ENCODE measurements around the gene COX11. TPM values are rescaled to one million over a fixed set of nuclear protein-coding genes. Genes with fewer than 3 reads are reported as not detected.

The COX11 gene
- total RNA-seq, 2 experiments from 2014 or later, result 75.6 to 78.6 TPM

DNA sequence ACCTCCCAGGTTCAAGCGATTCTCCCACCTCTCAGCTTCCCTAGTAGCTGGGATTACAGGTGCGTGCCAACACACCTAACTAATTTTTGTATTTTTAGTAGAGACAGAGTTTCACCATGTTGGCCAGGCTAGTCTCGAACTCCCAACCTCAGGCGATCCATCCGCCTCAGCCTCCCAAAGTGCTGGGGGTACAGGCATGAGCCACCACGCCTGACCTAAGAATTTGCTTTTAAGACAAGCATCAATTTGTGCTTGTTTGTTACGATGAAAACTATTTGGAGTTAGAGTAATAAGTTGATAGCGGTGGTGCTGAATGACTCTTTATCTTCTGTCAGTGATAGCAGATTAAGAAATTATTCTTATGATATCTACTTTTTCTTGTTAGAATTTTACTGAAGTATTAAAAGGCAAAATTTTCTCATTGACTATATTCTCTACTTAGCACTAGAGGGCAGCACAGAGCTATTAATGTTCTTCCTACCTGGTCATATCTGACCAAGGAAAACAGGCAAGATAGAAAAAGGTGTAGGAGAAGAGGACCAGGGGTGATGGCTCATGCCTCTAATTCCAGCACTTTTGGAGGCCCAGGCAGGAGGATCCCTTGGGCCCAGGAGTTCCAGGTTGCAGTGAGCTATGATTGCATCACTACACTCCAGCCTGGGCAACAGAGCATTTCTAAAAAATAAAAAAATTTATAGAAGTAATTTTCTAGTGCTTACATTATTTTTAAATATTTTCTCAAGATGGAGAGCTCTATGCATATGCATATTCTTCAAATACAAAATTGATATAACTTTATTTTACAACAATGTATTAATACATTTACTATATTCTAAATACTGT lies 24.6 kb upstream of the COX11 start:
- ChIA-PET CTCF (ENCODE audit: unreplicated experiment) (no interaction called here), POLR2A (interaction anchor here (0.6 to 1.8 kb wide), 3 partner anchors 10 to 135 kb away, joined by 4 to 8 read pairs (median 4); no protein-coding TSS in a partner anchor)
- no peaks in the 10 kb centered on the region for H3K36me3 ChIP-seq (ENCODE audit: insufficient read depth, low read length)
- H3K79me2 ChIP-seq (ENCODE audit: insufficient read depth, low read depth, low read length), result no peaks in the 10 kb centered on the region
- DNase-seq (ENCODE audit: low spot score), result peak; percentile 75
- H4K20me1 ChIP-seq (ENCODE audit: insufficient read depth, low read length), result no peaks in the 10 kb centered on the region
- H3K4me1 ChIP-seq (ENCODE audit: insufficient read depth, low read length, poor library complexity, severe bottlenecking), result no peaks in the 10 kb centered on the region
- intact Hi-C loops (cut with micrococcal nuclease; ENCODE audit: unreplicated experiment), result loop anchor here (1.0 to 5.0 kb wide), 3 partner anchors 184 to 355 kb away; no protein-coding TSS in a partner anchor
- no peak overlapping the region for H3K4me2 ChIP-seq (ENCODE audit: low read length)
- no peaks in the 10 kb centered on the region for H3K9me3 ChIP-seq (ENCODE audit: low read length)
- H3K27ac ChIP-seq (ENCODE audit: low read depth, low read length, poor library complexity, severe bottlenecking), result no peak overlapping the region
- no peak overlapping the region for H3K4me3 ChIP-seq (ENCODE audit: low read depth, low read length, poor library complexity, severe bottlenecking)
- H2AFZ ChIP-seq (ENCODE audit: low read length), result no peak overlapping the region
- no peaks in the 10 kb centered on the region for H3K9me2 ChIP-seq (ENCODE audit: insufficient read depth, low read length)
- no TSS peak for BruUV-seq (replicated peaks)
- TF ChIP-seq CTCF (conservative IDR thresholded peaks at IDR 0.05; ENCODE audit: low read length) (peak; percentile 86), EZH2phosphoT487 (IDR thresholded peaks at IDR 0.05; ENCODE audit: borderline replicate concordance, low read depth, low read length) (no peak)

DNA sequence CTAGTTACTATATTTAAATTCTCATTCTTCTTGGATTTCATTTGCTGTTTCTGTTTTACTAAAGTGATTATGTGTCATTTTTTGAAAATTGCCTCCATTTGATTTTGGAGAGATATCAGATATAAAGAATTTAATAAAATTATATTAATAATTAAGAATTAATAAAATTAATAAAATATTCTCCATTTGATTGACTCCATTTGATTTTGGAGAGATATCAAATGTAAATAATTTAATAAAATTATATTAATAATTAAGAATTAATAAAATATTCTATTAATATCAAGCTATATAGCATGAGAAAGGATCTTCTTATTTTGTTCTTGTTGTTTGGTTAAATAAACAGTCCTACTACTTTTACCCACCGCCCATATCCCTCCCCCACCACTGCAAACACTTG lies 23.1 kb upstream of the COX11 start:
- no peak for DNase-seq (ENCODE audit: low spot score)
- H3K4me3 ChIP-seq (ENCODE audit: low read depth, low read length, poor library complexity, severe bottlenecking), result no peak overlapping the region
- no TSS peak for BruUV-seq (replicated peaks)
- ChIA-PET CTCF (ENCODE audit: unreplicated experiment) (no interaction called here), POLR2A (interaction anchor here (0.7 to 1.8 kb wide), 2 partner anchors 11 to 360 kb away, joined by 3 to 8 read pairs; no protein-coding TSS in a partner anchor)
- H3K36me3 ChIP-seq (ENCODE audit: insufficient read depth, low read length), result no peaks in the 10 kb centered on the region
- no peaks in the 10 kb centered on the region for H3K9me2 ChIP-seq (ENCODE audit: insufficient read depth, low read length)
- H4K20me1 ChIP-seq (ENCODE audit: insufficient read depth, low read length), result no peaks in the 10 kb centered on the region
- H3K4me2 ChIP-seq (ENCODE audit: low read length), result no peak overlapping the region
- intact Hi-C loops (cut with micrococcal nuclease; ENCODE audit: unreplicated experiment), result loop anchor here (5.0 kb wide), 1 partner anchor 186 kb away; no protein-coding TSS in a partner anchor
- H2AFZ ChIP-seq (ENCODE audit: low read length), result no peak overlapping the region
- no peaks in the 10 kb centered on the region for H3K4me1 ChIP-seq (ENCODE audit: insufficient read depth, low read length, poor library complexity, severe bottlenecking)
- TF ChIP-seq CTCF (conservative IDR thresholded peaks at IDR 0.05; ENCODE audit: low read length), result no peak
- H3K27ac ChIP-seq (ENCODE audit: low read depth, low read length, poor library complexity, severe bottlenecking), result no peak overlapping the region
- H3K79me2 ChIP-seq (ENCODE audit: insufficient read depth, low read depth, low read length), result no peaks in the 10 kb centered on the region
- H3K9me3 ChIP-seq (ENCODE audit: low read length), result no peaks in the 10 kb centered on the region

GRCh38 chr17:54990118-54990517 lies 21.7 kb upstream of the COX11 start:
- intact Hi-C loops (cut with micrococcal nuclease; ENCODE audit: unreplicated experiment), result loop anchor here (5.0 kb wide), 1 partner anchor 187 kb away; no protein-coding TSS in a partner anchor
- no peaks in the 10 kb centered on the region for H3K9me3 ChIP-seq (ENCODE audit: low read length)
- POLR2A ChIA-PET, result no interaction called here
- H3K4me1 ChIP-seq (ENCODE audit: insufficient read depth, low read length, poor library complexity, severe bottlenecking), result no peaks in the 10 kb centered on the region
- no peaks in the 10 kb centered on the region for H4K20me1 ChIP-seq (ENCODE audit: insufficient read depth, low read length)
- no TSS peak for BruUV-seq (replicated peaks)
- no peaks in the 10 kb centered on the region for H3K9me2 ChIP-seq (ENCODE audit: insufficient read depth, low read length)
- H3K79me2 ChIP-seq (ENCODE audit: insufficient read depth, low read depth, low read length), result no peaks in the 10 kb centered on the region
- TF ChIP-seq CTCF (conservative IDR thresholded peaks at IDR 0.05; ENCODE audit: low read length), result no peak
- TF ChIP-seq EZH2phosphoT487 (IDR thresholded peaks at IDR 0.05; ENCODE audit: borderline replicate concordance, low read depth, low read length), result no peak
- H3K36me3 ChIP-seq (ENCODE audit: insufficient read depth, low read length), result no peaks in the 10 kb centered on the region
- H2AFZ ChIP-seq (ENCODE audit: low read length), result no peak overlapping the region
- CTCF ChIA-PET (ENCODE audit: unreplicated experiment), result no interaction called here
- no peak for DNase-seq (ENCODE audit: low spot score)
- H3K27ac ChIP-seq (ENCODE audit: low read depth, low read length, poor library complexity, severe bottlenecking), result no peak overlapping the region
- H3K4me2 ChIP-seq (ENCODE audit: low read length), result no peak overlapping the region
- no peak overlapping the region for H3K4me3 ChIP-seq (ENCODE audit: low read depth, low read length, poor library complexity, severe bottlenecking)

All from OCI-LY7 (cell line).